ENCODE data around the gene PHACTR1. TPM values are rescaled to one million over a fixed set of nuclear protein-coding genes. Genes with fewer than 3 reads are reported as not detected.
"Not testable (repeated sequence)": the region's sequence is repeated elsewhere in the genome, so short reads cannot be mapped to it uniquely, and the experiment has no call there.

Gene PHACTR1
- polyA plus RNA-seq, 1 donor, result 20.1 TPM

- DNase-seq, result no peak
Observed at GRCh38 chr6:13239530-13240455, 523.2 kb downstream of the PHACTR1 start.

GRCh38 chr6:13241364-13241763 is 524.8 kb downstream of the PHACTR1 start:
- no peak for DNase-seq

- no peak for DNase-seq
Observed at GRCh38 chr6:13242178-13242577, 525.6 kb downstream of the PHACTR1 start.

GRCh38 chr6:13242590-13242989 is 526.0 kb downstream of the PHACTR1 start:
- DNase-seq, result no peak

GRCh38 chr6:13243033-13243432 is 526.5 kb downstream of the PHACTR1 start:
- no peak for DNase-seq

- DNase-seq, result not testable (repeated sequence)
Observed at GRCh38 chr6:13243745-13244144, 527.2 kb downstream of the PHACTR1 start.

GRCh38 chr6:13247627-13248026 is 531.1 kb downstream of the PHACTR1 start:
- DNase-seq, result no peak

- DNase-seq, result no peak
Observed at GRCh38 chr6:13248053-13248452, 531.5 kb downstream of the PHACTR1 start.

- no peak for DNase-seq
Observed at GRCh38 chr6:13248584-13248985, 532.0 kb downstream of the PHACTR1 start.

GRCh38 chr6:13248994-13249393 is 532.4 kb downstream of the PHACTR1 start:
- no peak for DNase-seq

GRCh38 chr6:13249817-13250216 is 533.2 kb downstream of the PHACTR1 start:
- no peak for DNase-seq

- no peak for DNase-seq
Observed at GRCh38 chr6:13250703-13251102, 534.1 kb downstream of the PHACTR1 start.

- DNase-seq, result no peak
Observed at GRCh38 chr6:13251242-13251641, 534.7 kb downstream of the PHACTR1 start.

GRCh38 chr6:13252790-13253189 is 536.2 kb downstream of the PHACTR1 start:
- no peak for DNase-seq

GRCh38 chr6:13253272-13253671 is 536.7 kb downstream of the PHACTR1 start:
- no peak for DNase-seq

GRCh38 chr6:13256266-13257001 is 539.9 kb downstream of the PHACTR1 start:
- DNase-seq, result no peak

- DNase-seq, result no peak
Observed at GRCh38 chr6:13259393-13259792, 542.8 kb downstream of the PHACTR1 start.

- DNase-seq, result no peak
Observed at GRCh38 chr6:13260101-13260598, 543.6 kb downstream of the PHACTR1 start.

GRCh38 chr6:13260831-13261230 is 544.3 kb downstream of the PHACTR1 start:
- no peak for DNase-seq

- DNase-seq, result no peak
Observed at GRCh38 chr6:13261464-13261994, 545.0 kb downstream of the PHACTR1 start.

GRCh38 chr6:13262302-13263230 is 546.0 kb downstream of the PHACTR1 start:
- no peak for DNase-seq

- no peak for DNase-seq
Observed at GRCh38 chr6:13263669-13264068, 547.1 kb downstream of the PHACTR1 start.
